CD4-positive, alpha-beta T cell (primary cell): ENCODE measurements around the gene CACNA2D4. TPM values are rescaled to one million over a fixed set of nuclear protein-coding genes. Genes with fewer than 3 reads are reported as not detected.

Experiments used
- ATAC-seq: fragments of 200-7000 bp; cut with Tn5 transposase; one replicate; pipeline ENCODE4 v1.10.0; 2022; ENCODE audit warnings: mild to moderate bottlenecking; ENCODE audit not compliant: poor library complexity
- CTCF ChIA-PET: fragments of 350-600 bp; sonication (Branson Sonifier 250); formaldehyde crosslinking; loops from one replicate; lab custom pipeline; 2021; ENCODE audit warnings: antibody characterized with exemption, inconsistent platforms; lab: Charles Lee
- POLR2A ChIA-PET: fragments of 350-600 bp; sonication (Branson Sonifier 250); formaldehyde crosslinking; loops from one replicate; lab custom pipeline; 2021; ENCODE audit warnings: antibody characterized with exemption, inconsistent platforms; lab: Charles Lee
- DNase-seq, 14 experiments: peaks; one replicate each; pipeline ENCODE4 v3.0.0-alpha.2; 2013 to 2020; ENCODE audit warnings: mixed read lengths in 2 of 14
- H3K27ac ChIP-seq, 2 donors: one replicate each; pipeline versions ENCODE4 v1.5.1 to v1.7.0; 2013; ENCODE audit warnings: low read length in 2 of 2, low read depth in 1 of 2, mild to moderate bottlenecking in 1 of 2
- H3K27me3 ChIP-seq, 2 experiments: 1 replicate in 1 of 2; 2 replicates in 1 of 2; pipeline versions ENCODE4 v1.6.1 to v1.7.0; 2013; ENCODE audit warnings: low read length in 2 of 2, control low read depth in 1 of 2, mild to moderate bottlenecking in 1 of 2, moderate library complexity in 1 of 2; ENCODE audit not compliant: insufficient read depth in 2 of 2, control insufficient read depth in 1 of 2
- H3K36me3 ChIP-seq: one replicate; pipeline ENCODE4 v1.6.1; 2013; ENCODE audit warnings: low read length, control low read depth; ENCODE audit not compliant: insufficient read depth
- H3K4me1 ChIP-seq: one replicate; pipeline ENCODE4 v1.6.1; 2013; ENCODE audit warnings: low read length, control low read depth; ENCODE audit not compliant: insufficient read depth
- H3K4me3 ChIP-seq: one replicate; pipeline ENCODE4 v1.5.1; 2013; ENCODE audit warnings: mild to moderate bottlenecking, low read length, moderate library complexity
- H3K9me3 ChIP-seq, 2 experiments: 1 replicate in 1 of 2; 2 replicates in 1 of 2; pipeline versions ENCODE4 v1.6.1 to v1.7.0; 2013; ENCODE audit warnings: low read length in 2 of 2, mild to moderate bottlenecking in 2 of 2, control low read depth in 1 of 2, moderate library complexity in 1 of 2; ENCODE audit not compliant: control insufficient read depth in 1 of 2, insufficient read depth in 1 of 2
- H3K27ac Mint-ChIP-seq: one replicate; pipeline ENCODE4 v1.8.0; 2020; ENCODE audit warnings: mixed read lengths
- H3K27me3 Mint-ChIP-seq: one replicate; pipeline ENCODE4 v1.8.0; 2021; ENCODE audit warnings: mixed read lengths
- H3K36me3 Mint-ChIP-seq: one replicate; pipeline ENCODE4 v1.8.0; 2021; ENCODE audit warnings: low read depth, mixed read lengths
- H3K4me1 Mint-ChIP-seq: one replicate; pipeline ENCODE4 v1.8.0; 2021; ENCODE audit warnings: low read depth, mixed read lengths
- H3K4me3 Mint-ChIP-seq: one replicate; pipeline ENCODE4 v1.8.0; 2020; ENCODE audit warnings: mild to moderate bottlenecking, mixed read lengths
- H3K9me3 Mint-ChIP-seq: one replicate; pipeline ENCODE4 v1.8.0; 2020; ENCODE audit warnings: mixed read lengths
- intact Hi-C, 2 experiments: fragments of 100-400 bp; cut with DNase I in 1 of 2; cut with micrococcal nuclease in 1 of 2; formaldehyde crosslinking; loops; one replicate each; pipeline versions ENCODE4 v1.15.1 to v1.9.0; 2023 to 2025; cut with DNase I, micrococcal nuclease
- total RNA-seq, 174 experiments: library from RNA in 2 of 174; stranded (reverse) in 2 of 174; gene quantifications; one replicate each; pipeline ENCODE4 v1.2.3 and lab custom pipeline; 2021 to 2026
- TF ChIP-seq, protein P1 (sequence below): fragments of 200-600 bp; IDR thresholded peaks from one replicate; pipeline ENCODE4 v1.8.0; 2022; ENCODE audit warnings: antibody characterized with exemption, mild to moderate bottlenecking

Gene CACNA2D4
- total RNA-seq, 2 experiments from 2014 or later = 10.5 to 11.3 TPM

DNA sequence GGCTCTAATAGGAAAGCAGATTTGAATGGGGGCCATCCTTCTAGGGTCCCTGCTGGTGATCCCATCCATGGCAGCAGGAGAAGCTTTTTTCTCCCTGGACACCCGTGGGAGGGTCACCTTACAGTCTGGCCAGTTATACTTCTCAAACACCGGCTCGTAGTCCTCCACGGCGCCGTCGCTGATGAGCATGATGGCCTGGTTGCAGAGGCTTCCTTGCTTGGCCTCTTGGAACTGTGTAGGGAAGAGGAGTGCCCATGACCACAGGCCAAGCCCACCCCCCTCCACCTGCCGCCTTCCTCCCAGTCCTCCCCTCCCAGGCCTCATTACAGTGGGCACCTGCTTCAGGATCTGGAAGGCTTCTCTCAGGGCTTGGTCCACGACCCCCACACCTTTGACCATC, 33.8 kb downstream of the CACNA2D4 start:
- ATAC-seq = no peak
- intact Hi-C loops = no loop called here
- H3K27ac ChIP-seq = no peak overlapping the region
- POLR2A ChIA-PET = no interaction called here
- H3K27ac Mint-ChIP-seq = no peak overlapping the region
- H3K27me3 ChIP-seq = peaks cover 0 to 4% of the 10 kb centered on the region in 2 experiments
- H3K9me3 ChIP-seq = no peaks in the 10 kb centered on the region
- DNase-seq = no peak
- no peaks in the 10 kb centered on the region for H3K4me1 ChIP-seq
- peaks cover 23% of the 10 kb centered on the region for H3K27me3 Mint-ChIP-seq
- H3K4me3 Mint-ChIP-seq = no peak overlapping the region
- no peaks in the 10 kb centered on the region for H3K4me1 Mint-ChIP-seq
- H3K9me3 Mint-ChIP-seq = no peaks in the 10 kb centered on the region
- CTCF ChIA-PET = no interaction called here
- TF ChIP-seq, protein P1, sequence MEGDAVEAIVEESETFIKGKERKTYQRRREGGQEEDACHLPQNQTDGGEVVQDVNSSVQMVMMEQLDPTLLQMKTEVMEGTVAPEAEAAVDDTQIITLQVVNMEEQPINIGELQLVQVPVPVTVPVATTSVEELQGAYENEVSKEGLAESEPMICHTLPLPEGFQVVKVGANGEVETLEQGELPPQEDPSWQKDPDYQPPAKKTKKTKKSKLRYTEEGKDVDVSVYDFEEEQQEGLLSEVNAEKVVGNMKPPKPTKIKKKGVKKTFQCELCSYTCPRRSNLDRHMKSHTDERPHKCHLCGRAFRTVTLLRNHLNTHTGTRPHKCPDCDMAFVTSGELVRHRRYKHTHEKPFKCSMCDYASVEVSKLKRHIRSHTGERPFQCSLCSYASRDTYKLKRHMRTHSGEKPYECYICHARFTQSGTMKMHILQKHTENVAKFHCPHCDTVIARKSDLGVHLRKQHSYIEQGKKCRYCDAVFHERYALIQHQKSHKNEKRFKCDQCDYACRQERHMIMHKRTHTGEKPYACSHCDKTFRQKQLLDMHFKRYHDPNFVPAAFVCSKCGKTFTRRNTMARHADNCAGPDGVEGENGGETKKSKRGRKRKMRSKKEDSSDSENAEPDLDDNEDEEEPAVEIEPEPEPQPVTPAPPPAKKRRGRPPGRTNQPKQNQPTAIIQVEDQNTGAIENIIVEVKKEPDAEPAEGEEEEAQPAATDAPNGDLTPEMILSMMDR = no peak
- no peaks in the 10 kb centered on the region for H3K36me3 ChIP-seq
- no peaks in the 10 kb centered on the region for H3K36me3 Mint-ChIP-seq
- no peak overlapping the region for H3K4me3 ChIP-seq

- CTCF ChIA-PET = no interaction called here
Observed at GRCh38 chr12:1883513-1883912, 34.9 kb downstream of the CACNA2D4 start.

GRCh38 chr12:1882850-1883470, 35.5 kb downstream of the CACNA2D4 start:
- peaks cover 0 to 3% of the 10 kb centered on the region in 2 experiments for H3K27me3 ChIP-seq
- H3K4me3 Mint-ChIP-seq = no peak overlapping the region
- no peak for DNase-seq
- no peaks in the 10 kb centered on the region for H3K36me3 ChIP-seq
- intact Hi-C loops = no loop called here
- H3K9me3 ChIP-seq = no peaks in the 10 kb centered on the region
- ATAC-seq = no peak
- TF ChIP-seq, protein P1 = no peak
- no peaks in the 10 kb centered on the region for H3K4me1 Mint-ChIP-seq
- ChIA-PET POLR2A (no interaction called here), CTCF (no interaction called here)
- H3K9me3 Mint-ChIP-seq = no peaks in the 10 kb centered on the region
- no peaks in the 10 kb centered on the region for H3K4me1 ChIP-seq
- H3K4me3 ChIP-seq = no peak overlapping the region
- peaks cover 11% of the 10 kb centered on the region for H3K27me3 Mint-ChIP-seq
- H3K27ac ChIP-seq = no peak overlapping the region
- no peak overlapping the region for H3K27ac Mint-ChIP-seq
- H3K36me3 Mint-ChIP-seq = no peaks in the 10 kb centered on the region

More at GRCh38 chr12:1883513-1883912, 34.9 kb downstream of the CACNA2D4 start:
- Mint-ChIP-seq H3K27ac (no peak overlapping the region), H3K36me3 (no peaks in the 10 kb centered on the region), H3K9me3 (no peaks in the 10 kb centered on the region), H3K4me3 (no peak overlapping the region), H3K27me3 (peaks cover 16% of the 10 kb centered on the region), H3K4me1 (no peaks in the 10 kb centered on the region)
- H3K9me3 ChIP-seq = no peaks in the 10 kb centered on the region
- POLR2A ChIA-PET = no interaction called here
- H3K36me3 ChIP-seq = no peaks in the 10 kb centered on the region
- TF ChIP-seq, protein P1 = no peak
- no peak for ATAC-seq
- H3K27me3 ChIP-seq = peaks cover 0 to 4% of the 10 kb centered on the region in 2 experiments
- no peaks in the 10 kb centered on the region for H3K4me1 ChIP-seq
- H3K4me3 ChIP-seq = no peak overlapping the region
- intact Hi-C loops = no loop called here
- H3K27ac ChIP-seq = no peak overlapping the region
- DNase-seq = no peak
